ENCODE data around the gene CCR3. TPM values are rescaled to one million over a fixed set of nuclear protein-coding genes. Genes with fewer than 3 reads are reported as not detected.
"Not testable (repeated sequence)": the region's sequence is repeated elsewhere in the genome, so short reads cannot be mapped to it uniquely, and the experiment has no call there.

Gene CCR3
- total RNA-seq, 1 donor from 2014 or later: not detected

GRCh38 chr3:46206282-46207015 lies 35.8 kb upstream of the CCR3 start:
- DNase-seq (ENCODE audit: extremely low spot score in 2 of 2): no peak
- no peak overlapping the region for H3K4me3 ChIP-seq
- intact Hi-C loops (cut with DNase I): no loop called here
- no peaks in the 10 kb centered on the region for H3K9me3 ChIP-seq
- H3K36me3 ChIP-seq: no peaks in the 10 kb centered on the region
- no peak for TF ChIP-seq POLR2AphosphoS5 (IDR thresholded peaks at IDR 0.05; ENCODE audit: insufficient read depth in 1 of 2, low read depth in 1 of 2)
- no peak for TF ChIP-seq POLR2A (IDR thresholded peaks at IDR 0.05)
- TF ChIP-seq, protein P1, sequence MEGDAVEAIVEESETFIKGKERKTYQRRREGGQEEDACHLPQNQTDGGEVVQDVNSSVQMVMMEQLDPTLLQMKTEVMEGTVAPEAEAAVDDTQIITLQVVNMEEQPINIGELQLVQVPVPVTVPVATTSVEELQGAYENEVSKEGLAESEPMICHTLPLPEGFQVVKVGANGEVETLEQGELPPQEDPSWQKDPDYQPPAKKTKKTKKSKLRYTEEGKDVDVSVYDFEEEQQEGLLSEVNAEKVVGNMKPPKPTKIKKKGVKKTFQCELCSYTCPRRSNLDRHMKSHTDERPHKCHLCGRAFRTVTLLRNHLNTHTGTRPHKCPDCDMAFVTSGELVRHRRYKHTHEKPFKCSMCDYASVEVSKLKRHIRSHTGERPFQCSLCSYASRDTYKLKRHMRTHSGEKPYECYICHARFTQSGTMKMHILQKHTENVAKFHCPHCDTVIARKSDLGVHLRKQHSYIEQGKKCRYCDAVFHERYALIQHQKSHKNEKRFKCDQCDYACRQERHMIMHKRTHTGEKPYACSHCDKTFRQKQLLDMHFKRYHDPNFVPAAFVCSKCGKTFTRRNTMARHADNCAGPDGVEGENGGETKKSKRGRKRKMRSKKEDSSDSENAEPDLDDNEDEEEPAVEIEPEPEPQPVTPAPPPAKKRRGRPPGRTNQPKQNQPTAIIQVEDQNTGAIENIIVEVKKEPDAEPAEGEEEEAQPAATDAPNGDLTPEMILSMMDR (IDR thresholded peaks at IDR 0.05): no peak
- no peak overlapping the region for H3K27ac ChIP-seq
- H3K27me3 ChIP-seq: no peaks in the 10 kb centered on the region
- H3K4me1 ChIP-seq: no peaks in the 10 kb centered on the region

DNA sequence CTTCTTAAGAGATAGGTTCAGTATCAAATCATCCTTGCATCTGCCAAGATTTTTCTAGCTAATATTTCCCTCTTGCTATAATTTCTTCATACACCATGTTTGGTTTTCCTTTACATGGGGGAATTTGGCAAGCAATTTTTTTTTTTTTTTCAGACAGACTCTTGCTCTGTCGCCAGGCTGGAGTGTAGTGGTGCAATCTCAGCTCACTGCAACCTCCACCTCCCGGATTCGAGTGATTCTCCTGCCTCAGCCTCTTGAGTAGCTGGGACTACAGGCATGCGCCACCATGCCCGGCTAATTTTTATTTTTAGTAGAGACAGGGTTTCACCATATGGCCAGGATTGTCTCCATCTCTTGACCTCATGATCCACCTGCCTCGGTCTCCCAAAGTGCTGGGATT lies 34.7 kb upstream of the CCR3 start:
- intact Hi-C loops (cut with DNase I); H3K4me1 ChIP-seq; H3K36me3 ChIP-seq; H3K9me3 ChIP-seq; H3K27me3 ChIP-seq; H3K4me3 ChIP-seq; DNase-seq (ENCODE audit: extremely low spot score in 2 of 2); H3K27ac ChIP-seq: not testable (repeated sequence)

- no peaks in the 10 kb centered on the region for H3K36me3 ChIP-seq
- TF ChIP-seq POLR2A (IDR thresholded peaks at IDR 0.05): no peak
- TF ChIP-seq, protein P1 (IDR thresholded peaks at IDR 0.05): peak in 1 of 3 experiments; percentile 29
- no peaks in the 10 kb centered on the region for H3K27me3 ChIP-seq
- no peaks in the 10 kb centered on the region for H3K9me3 ChIP-seq
- intact Hi-C loops (cut with DNase I): no loop called here
- H3K4me3 ChIP-seq: no peak within 1 kb of the TSS
- no peaks in the 10 kb centered on the region for H3K4me1 ChIP-seq
- DNase-seq (ENCODE audit: extremely low spot score in 2 of 2): no peak
- no peak within 1 kb of the TSS for H3K27ac ChIP-seq
Measured at GRCh38 chr3:46208167-46208704, 34.0 kb upstream of the CCR3 start, which contains the start of gene CCR1. Gene CCR1, minus strand, starts transcription at chr3:46208313. Its CDS starts 4,000 bp downstream, at chr3:46204313.

DNA sequence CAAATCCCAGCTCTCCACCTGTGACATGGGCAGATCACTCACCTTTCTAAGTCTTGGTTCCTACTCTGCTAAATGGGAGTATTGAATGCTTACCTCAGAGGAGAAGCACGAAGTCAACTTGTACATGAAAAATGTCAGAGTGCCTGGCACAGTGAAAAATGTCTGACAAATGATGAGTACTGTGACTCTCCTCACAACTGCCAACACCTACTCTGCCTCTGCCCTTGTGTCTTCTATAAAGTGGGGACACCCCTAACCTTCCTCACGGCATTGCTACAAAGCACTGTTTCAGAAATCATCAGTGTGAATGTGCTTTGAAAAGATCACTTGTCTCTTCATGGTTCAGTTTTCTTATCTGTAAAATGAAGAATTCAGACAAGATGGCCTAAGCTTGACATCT lies 33.2 kb upstream of the CCR3 start:
- Histone ChIP-seq H3K9me3 (no peaks in the 10 kb centered on the region), H3K27me3 (no peaks in the 10 kb centered on the region), H3K27ac (no peak overlapping the region), H3K4me3 (no peak overlapping the region), H3K36me3 (no peaks in the 10 kb centered on the region), H3K4me1 (no peaks in the 10 kb centered on the region)
- intact Hi-C loops (cut with DNase I): no loop called here
- TF ChIP-seq POLR2A (IDR thresholded peaks at IDR 0.05): no peak
- no peak for DNase-seq (ENCODE audit: extremely low spot score in 2 of 2)

DNA sequence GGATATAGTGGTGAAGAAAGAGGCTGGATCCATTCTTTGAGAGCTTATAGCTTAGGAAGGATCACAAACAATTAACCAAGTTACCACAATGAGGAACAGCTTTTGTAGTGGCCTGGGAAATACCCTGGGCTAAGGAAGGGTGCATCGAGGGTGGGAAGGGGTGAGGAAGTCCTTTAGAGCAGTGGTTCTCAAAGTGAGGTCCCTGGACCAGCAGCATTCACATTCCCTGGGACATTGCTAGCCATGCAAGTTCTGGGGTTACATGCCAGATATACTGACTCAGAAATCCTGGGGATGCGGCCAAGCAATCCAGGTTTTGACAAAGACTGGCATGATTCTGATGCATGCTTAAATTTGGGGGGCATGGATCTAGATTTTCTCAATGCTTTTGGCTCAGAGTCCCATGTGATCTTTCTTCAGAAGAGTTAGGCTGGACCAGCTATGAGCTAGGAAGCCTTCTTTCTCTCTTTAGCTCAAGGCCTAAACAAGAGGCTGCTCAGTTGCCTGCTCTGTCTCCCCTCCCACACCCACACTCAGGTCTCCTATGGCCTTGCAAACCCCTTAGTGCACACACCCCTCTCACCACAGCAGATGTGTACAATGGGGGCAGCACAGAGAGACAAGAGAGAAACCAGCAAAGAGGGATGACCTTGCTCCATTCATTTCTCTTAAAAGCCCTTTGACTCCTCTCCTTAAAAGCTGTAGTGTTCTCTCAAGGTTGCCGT lies 32.4 kb upstream of the CCR3 start:
- Histone ChIP-seq H3K27me3 (no peaks in the 10 kb centered on the region), H3K4me3 (no peak overlapping the region), H3K4me1 (no peaks in the 10 kb centered on the region), H3K27ac (no peak overlapping the region), H3K36me3 (no peaks in the 10 kb centered on the region), H3K9me3 (no peaks in the 10 kb centered on the region)
- TF ChIP-seq POLR2AphosphoS5 (IDR thresholded peaks at IDR 0.05; ENCODE audit: insufficient read depth in 1 of 2, low read depth in 1 of 2) (no peak), POLR2A (IDR thresholded peaks at IDR 0.05) (no peak)
- TF ChIP-seq, protein P1 (IDR thresholded peaks at IDR 0.05): no peak
- no peak for DNase-seq (ENCODE audit: extremely low spot score in 2 of 2)
- intact Hi-C loops (cut with DNase I): no loop called here

- Histone ChIP-seq H3K4me1 (no peaks in the 10 kb centered on the region), H3K27me3 (no peaks in the 10 kb centered on the region), H3K36me3 (no peaks in the 10 kb centered on the region), H3K27ac (no peak overlapping the region), H3K9me3 (no peaks in the 10 kb centered on the region), H3K4me3 (no peak overlapping the region)
- DNase-seq (ENCODE audit: extremely low spot score in 2 of 2): no peak
- intact Hi-C loops (cut with DNase I): no loop called here
- no peak for TF ChIP-seq POLR2A (IDR thresholded peaks at IDR 0.05)
- TF ChIP-seq POLR2AphosphoS5 (IDR thresholded peaks at IDR 0.05; ENCODE audit: insufficient read depth in 1 of 2, low read depth in 1 of 2): no peak
- TF ChIP-seq, protein P1 (IDR thresholded peaks at IDR 0.05): no peak
Measured at GRCh38 chr3:46212101-46212500, 30.2 kb upstream of the CCR3 start.
